K562 (cell line): ENCODE measurements around the gene CYTH1. TPM values are rescaled to one million over a fixed set of nuclear protein-coding genes. Genes with fewer than 3 reads are reported as not detected.

Source experiments
- CREB1 ChIP-seq, 2 experiments: sonication (generic) in 1 of 2; formaldehyde crosslinking in 1 of 2; IDR thresholded peaks; 2 replicates each; pipeline versions ENCODE4 v1.6.1 to v1.8.0; 2012 to 2022; ENCODE audit warnings: inconsistent platforms in 1 of 2, mild to moderate bottlenecking in 1 of 2, missing genetic modification reagents in 1 of 2, moderate library complexity in 1 of 2
- HMBOX1 ChIP-seq: sonication (generic); IDR thresholded peaks from 2 replicates; pipeline ENCODE4 v1.6.1; 2016
- KAT2B ChIP-seq: IDR thresholded peaks from one replicate; pipeline ENCODE4 v1.6.1; 2012; ENCODE audit warnings: low read depth, mild to moderate bottlenecking, control low read depth, inconsistent platforms, low read length, moderate library complexity
- REST ChIP-seq, 2 experiments: fragments of 450-650 bp; formaldehyde crosslinking in 1 of 2; IDR thresholded peaks; 2 replicates each; pipeline versions ENCODE4 v1.4.0 to v1.6.1; 2014 to 2020; ENCODE audit warnings: mild to moderate bottlenecking in 2 of 2, borderline replicate concordance in 1 of 2, low read depth in 1 of 2
- TEAD4 ChIP-seq, 2 experiments: sonication (generic) in 1 of 2; formaldehyde crosslinking in 1 of 2; IDR thresholded peaks; 2 replicates each; pipeline versions ENCODE4 v1.6.1 to v1.8.0; 2012 to 2022; ENCODE audit warnings: borderline replicate concordance in 1 of 2, inconsistent platforms in 1 of 2, low read length in 1 of 2, mild to moderate bottlenecking in 1 of 2, missing genetic modification reagents in 1 of 2
- polyA plus RNA-seq, 8 experiments: library from polyadenylated mRNA; depleted of rRNA in 4 of 8; stranded (reverse) in 5 of 8; unstranded in 3 of 8; fragments of >200 nt; fragmentation: Nextera tagmentation in 2 of 8; fragmentation: Illumina TruSeq in 1 of 8; extraction: Ambion mirVana in 2 of 8; extraction: Trizol in 1 of 8; gene quantifications; 2 replicates each; pipeline versions ENCODE4 v1.2.1 to v1.2.3, GENCODE V29; 2011 to 2014; ENCODE audit warnings: inconsistent platforms in 1 of 8, missing spikeins in 1 of 8
- total RNA-seq, 7 experiments: library from RNA; depleted of rRNA in 6 of 7; stranded (reverse); fragments of >200 nt in 6 of 7; fragmentation: Illumina TruSeq in 2 of 7; extraction: Trizol in 2 of 7; gene quantifications; 2 replicates each; pipeline versions ENCODE4 v1.2.1 to v1.2.3, GENCODE V29; 2011 to 2021; ENCODE audit warnings: low replicate concordance in 1 of 7
- TF ChIP-seq, protein P1 (sequence below): fragments of 250-450 bp; sonication (Bioruptor Pico); IDR thresholded peaks from 2 replicates; pipeline ENCODE4 v1.8.0; 2022; ENCODE audit warnings: inconsistent platforms

The CYTH1 gene
- total and polyA plus RNA-seq, 9 of the 15 experiments (the other 6 are each of a cell fraction or from before 2014, with no cell fraction given), result 0.52 to 27.7 (median 16.8) TPM

DNA sequence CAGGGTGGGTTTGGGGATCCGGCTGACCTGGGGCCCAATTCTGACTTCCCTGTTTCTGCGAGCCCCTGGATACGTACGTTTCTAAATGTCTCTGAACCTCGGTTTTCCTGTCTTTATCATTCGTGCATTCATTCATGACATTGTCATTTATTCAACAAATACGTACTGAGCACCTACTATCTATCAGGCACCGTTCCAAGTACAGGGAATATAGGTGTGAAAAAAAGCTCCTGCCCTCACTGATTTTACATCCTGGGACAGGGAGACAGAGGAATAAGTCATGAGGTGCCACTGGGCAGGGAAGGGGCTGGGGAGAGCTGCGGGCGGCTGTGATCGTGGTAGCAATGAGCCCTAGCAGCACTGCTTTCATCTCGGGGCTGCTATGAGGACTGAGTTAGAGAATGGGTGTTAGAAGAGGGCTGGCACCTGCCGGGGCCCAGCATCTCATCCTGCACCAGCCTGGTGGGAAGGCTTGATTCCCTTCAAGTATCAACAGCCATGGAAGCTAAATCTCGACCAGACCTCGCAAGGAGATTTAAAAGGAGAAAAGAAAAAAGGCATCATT lies 116.6 kb downstream of the CYTH1 start (continued):
- TF ChIP-seq, protein P1, sequence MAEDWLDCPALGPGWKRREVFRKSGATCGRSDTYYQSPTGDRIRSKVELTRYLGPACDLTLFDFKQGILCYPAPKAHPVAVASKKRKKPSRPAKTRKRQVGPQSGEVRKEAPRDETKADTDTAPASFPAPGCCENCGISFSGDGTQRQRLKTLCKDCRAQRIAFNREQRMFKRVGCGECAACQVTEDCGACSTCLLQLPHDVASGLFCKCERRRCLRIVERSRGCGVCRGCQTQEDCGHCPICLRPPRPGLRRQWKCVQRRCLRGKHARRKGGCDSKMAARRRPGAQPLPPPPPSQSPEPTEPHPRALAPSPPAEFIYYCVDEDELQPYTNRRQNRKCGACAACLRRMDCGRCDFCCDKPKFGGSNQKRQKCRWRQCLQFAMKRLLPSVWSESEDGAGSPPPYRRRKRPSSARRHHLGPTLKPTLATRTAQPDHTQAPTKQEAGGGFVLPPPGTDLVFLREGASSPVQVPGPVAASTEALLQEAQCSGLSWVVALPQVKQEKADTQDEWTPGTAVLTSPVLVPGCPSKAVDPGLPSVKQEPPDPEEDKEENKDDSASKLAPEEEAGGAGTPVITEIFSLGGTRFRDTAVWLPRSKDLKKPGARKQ, result no peak
- TF ChIP-seq TEAD4 (IDR thresholded peaks at IDR 0.05; ENCODE audit: low read length) (no peak), TEAD4 (CRISPR knock-in tag; IDR thresholded peaks at IDR 0.05; ENCODE audit: borderline replicate concordance) (no peak), REST (IDR thresholded peaks at IDR 0.05; ENCODE audit: borderline replicate concordance) (no peak), REST (CRISPR knock-in tag; IDR thresholded peaks at IDR 0.05; ENCODE audit: low read depth) (0 out of 2 replicates have a peak, but pooled peaks have one; percentile 22), KAT2B (no peak), CREB1 (IDR thresholded peaks at IDR 0.05) (no peak), CREB1 (CRISPR knock-in tag; IDR thresholded peaks at IDR 0.05) (0 out of 2 replicates have a peak, but pooled peaks have one; percentile 18), HMBOX1 (no peak)
